IMR-90 (cell line): ENCODE data around the gene SERHL2.

Experiments used
- CEBPB ChIP-seq: IDR thresholded peaks from 2 replicates; pipeline ENCODE4 v1.6.1; 2012; ENCODE audit warnings: low read depth, low read length, improper control_type of control experiment
- NFE2L2 ChIP-seq: fragments of 150-350 bp; IDR thresholded peaks from 2 replicates; pipeline ENCODE4 v1.6.1; 2016; ENCODE audit warnings: low read depth, mild to moderate bottlenecking, low read length
- POLR2A ChIP-seq: IDR thresholded peaks from 2 replicates; pipeline ENCODE4 v1.6.1; 2012; ENCODE audit warnings: mild to moderate bottlenecking, low read depth, low read length
- RAD21 ChIP-seq: IDR thresholded peaks from 2 replicates; pipeline ENCODE4 v1.6.1; 2012; ENCODE audit warnings: low read length, improper control_type of control experiment
- RCOR1 ChIP-seq: IDR thresholded peaks from 2 replicates; pipeline ENCODE4 v1.6.1; 2012; ENCODE audit warnings: mild to moderate bottlenecking, low read length, improper control_type of control experiment; ENCODE audit not compliant: insufficient replicate concordance
- RFX5 ChIP-seq: IDR thresholded peaks from 2 replicates; pipeline ENCODE4 v1.8.0; 2012; ENCODE audit warnings: low read depth, mild to moderate bottlenecking, low read length, moderate library complexity
- SMC3 ChIP-seq: fragments of 150-350 bp; IDR thresholded peaks from 2 replicates; pipeline ENCODE4 v1.6.1; 2016; ENCODE audit warnings: low read depth, mild to moderate bottlenecking, antibody characterized with exemption, low read length, moderate library complexity
- TF ChIP-seq, protein P1 (sequence below): conservative IDR thresholded peaks from 2 replicates; pipeline ENCODE4 v1.5.1; 2012; ENCODE audit warnings: mild to moderate bottlenecking, low read depth, low read length, improper control_type of control experiment

DNA sequence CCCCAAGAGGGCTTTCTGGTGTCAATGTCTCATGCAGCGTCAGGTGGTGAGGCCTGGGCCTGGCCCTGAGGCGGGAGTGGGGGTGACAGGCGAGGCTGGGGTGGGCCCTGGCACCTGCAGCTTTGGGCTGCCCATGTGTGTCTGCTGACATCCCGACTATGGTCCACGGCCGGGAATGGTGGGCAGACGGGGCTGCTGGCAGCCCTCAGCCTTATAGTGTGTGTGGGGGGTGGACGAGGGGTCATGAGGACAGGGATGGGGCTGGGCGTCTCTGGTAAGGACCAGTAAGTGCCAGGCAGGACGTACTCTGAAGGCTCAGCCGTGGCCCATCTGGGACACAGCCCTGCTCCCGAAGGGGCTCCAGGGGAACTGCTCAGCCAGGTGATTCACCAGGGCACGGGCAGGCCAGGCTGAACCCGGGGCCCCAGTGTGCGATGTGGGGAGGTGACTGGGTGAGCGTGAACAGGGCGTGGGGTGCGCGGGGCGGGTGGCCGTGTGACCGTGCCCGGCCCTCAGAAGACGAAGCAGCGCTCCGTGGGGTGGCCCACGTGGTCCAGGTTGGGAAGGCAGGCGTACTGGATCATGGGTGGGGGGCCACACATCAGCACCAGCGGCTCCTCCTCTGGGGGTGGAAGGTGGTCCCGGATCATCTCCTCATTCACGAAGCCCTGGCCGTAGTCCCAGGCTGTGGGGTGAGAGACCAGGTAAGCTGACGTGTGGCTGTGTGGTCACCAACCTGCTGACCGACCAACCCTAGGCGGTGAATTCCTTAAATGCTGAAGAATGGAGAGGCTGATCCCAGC, 65.7 kb downstream of the SERHL2 start:
- TF ChIP-seq, protein P1, sequence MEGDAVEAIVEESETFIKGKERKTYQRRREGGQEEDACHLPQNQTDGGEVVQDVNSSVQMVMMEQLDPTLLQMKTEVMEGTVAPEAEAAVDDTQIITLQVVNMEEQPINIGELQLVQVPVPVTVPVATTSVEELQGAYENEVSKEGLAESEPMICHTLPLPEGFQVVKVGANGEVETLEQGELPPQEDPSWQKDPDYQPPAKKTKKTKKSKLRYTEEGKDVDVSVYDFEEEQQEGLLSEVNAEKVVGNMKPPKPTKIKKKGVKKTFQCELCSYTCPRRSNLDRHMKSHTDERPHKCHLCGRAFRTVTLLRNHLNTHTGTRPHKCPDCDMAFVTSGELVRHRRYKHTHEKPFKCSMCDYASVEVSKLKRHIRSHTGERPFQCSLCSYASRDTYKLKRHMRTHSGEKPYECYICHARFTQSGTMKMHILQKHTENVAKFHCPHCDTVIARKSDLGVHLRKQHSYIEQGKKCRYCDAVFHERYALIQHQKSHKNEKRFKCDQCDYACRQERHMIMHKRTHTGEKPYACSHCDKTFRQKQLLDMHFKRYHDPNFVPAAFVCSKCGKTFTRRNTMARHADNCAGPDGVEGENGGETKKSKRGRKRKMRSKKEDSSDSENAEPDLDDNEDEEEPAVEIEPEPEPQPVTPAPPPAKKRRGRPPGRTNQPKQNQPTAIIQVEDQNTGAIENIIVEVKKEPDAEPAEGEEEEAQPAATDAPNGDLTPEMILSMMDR, result no peak
- TF ChIP-seq POLR2A, result no peak
- TF ChIP-seq RAD21, result no peak
- no peak for TF ChIP-seq CEBPB
- TF ChIP-seq SMC3, result no peak
- TF ChIP-seq RCOR1, result no peak
- no peak for TF ChIP-seq RFX5
- TF ChIP-seq NFE2L2, result no peak
